GM18867 (cell line): ENCODE data around the gene GAS5.
"Not testable (repeated sequence)": the region's sequence is repeated elsewhere in the genome, so short reads cannot be mapped to it uniquely, and the experiment has no call there.

Source experiments
- ATAC-seq: cut with Tn5 transposase; IDR thresholded peaks from one replicate; pipeline ENCODE4 v1.9.1; 2021; ENCODE audit warnings: mild to moderate bottlenecking, moderate library complexity; ENCODE audit not compliant: unreplicated experiment

The GAS5 gene

DNA sequence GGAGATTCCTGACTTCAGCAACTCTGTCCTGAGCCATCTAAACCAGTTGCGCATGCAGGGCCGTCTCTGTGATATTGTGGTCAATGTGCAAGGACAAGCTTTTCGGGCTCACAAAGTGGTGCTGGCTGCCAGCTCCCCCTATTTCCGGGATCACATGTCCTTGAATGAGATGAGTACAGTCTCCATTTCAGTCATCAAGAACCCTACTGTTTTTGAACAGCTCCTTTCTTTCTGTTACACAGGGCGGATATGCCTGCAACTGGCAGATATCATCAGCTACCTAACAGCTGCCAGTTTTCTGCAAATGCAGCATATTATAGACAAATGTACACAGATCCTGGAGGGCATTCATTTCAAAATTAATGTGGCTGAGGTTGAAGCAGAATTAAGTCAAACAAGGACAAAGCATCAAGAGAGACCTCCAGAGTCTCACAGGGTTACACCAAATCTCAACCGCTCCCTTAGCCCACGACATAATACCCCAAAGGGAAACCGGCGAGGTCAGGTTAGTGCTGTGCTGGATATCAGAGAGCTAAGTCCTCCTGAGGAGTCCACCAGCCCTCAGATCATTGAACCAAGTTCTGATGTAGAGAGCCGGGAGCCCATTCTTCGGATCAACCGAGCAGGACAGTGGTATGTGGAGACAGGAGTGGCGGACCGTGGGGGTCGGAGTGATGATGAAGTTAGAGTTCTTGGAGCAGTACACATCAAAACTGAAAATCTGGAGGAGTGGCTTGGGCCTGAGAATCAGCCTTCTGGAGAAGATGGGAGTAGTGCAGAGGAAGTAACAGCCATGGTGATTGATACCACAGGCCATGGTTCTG is 2.7 kb upstream of the GAS5 start:
- ATAC-seq, result peak; percentile 23

DNA sequence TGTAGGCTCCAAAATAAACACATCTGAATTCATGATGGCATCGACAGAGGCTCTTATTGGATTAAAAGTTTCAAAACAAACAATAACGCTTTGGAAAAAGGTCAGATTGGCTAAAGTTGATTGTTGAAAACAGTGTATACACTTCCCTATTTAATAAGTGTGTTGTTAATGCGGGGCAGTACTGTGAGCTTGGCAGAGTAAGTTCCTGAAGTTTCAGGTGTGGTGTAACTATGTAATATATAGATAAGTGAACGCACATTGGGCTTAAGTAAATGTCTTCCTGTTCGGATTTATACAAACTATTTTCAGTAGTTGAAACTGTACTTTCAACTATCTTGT is 1.2 kb upstream of the GAS5 start:
- no peak for ATAC-seq

DNA sequence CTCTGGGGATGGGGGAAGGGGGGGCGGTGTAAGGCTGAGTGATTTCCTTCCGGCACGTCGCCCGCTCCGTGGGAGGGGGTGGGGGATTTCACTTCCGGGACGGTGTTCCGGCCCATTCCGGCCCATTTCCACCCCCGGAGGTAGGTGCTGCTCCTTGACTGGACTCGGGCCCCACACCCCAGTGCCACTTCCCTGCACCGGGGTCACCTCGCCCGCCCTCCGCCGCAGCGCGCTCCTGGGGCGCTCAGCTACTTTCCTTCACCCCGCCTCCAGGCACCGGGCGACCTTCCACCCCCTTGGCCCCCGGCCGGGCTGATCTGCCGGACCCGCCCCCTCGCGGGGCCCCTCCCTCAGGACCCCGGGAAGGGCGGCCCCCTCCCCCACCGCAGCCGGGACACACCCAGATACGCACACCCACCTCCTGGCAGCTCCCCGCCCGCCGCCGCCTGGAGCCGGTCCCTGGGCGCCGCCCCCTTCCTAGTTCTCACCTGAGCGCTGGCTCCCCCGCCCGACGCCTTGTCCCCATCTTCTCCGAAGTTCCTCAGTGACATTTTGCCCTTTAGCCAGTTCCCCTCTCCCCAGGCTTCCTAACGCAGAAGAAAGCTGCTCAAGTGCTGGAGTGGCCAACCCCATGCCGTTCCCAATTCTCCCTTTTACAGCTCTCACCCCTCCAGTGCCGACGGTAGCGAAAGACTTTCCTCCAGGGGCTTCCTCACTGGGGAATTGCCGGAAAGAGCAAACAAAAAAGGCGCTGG is 654 bp upstream of the GAS5 start, which contains the start of gene ZBTB37:
Gene ZBTB37, plus strand, starts transcription at position 115 of the 755 bp plus-strand sequence. CDS start 1,846 bp downstream, outside the sequence.
- ATAC-seq, result peak; percentile 60

DNA sequence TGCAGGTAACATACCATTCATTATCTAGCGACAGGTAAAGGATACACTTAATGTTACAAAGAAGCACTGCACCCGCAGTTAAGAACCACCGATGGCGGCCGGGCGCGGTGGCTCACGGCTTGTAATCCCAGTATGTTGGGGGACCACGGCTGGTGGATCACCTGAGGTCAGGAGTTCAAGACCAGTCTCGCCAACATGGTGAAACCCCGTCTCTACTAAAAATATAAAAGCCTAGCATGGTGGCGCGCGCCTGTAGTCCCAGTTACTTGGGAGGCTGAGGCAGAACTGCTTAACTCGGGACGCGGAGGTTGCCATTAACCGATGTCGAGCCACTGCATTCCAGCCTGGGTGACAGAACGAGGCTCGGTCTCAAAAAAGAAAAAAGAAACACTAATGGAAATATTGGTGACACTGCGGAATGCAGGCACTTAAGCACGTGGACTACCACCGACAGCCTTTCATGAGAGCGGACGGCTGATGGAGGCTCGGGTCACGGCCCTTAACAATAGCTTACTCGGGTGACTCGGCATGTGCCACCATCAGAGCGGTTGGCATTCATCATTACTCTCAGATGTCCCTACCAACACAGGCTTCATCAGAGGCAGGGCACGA is 542 bp downstream of the GAS5 start:
- ATAC-seq, result no peak

DNA sequence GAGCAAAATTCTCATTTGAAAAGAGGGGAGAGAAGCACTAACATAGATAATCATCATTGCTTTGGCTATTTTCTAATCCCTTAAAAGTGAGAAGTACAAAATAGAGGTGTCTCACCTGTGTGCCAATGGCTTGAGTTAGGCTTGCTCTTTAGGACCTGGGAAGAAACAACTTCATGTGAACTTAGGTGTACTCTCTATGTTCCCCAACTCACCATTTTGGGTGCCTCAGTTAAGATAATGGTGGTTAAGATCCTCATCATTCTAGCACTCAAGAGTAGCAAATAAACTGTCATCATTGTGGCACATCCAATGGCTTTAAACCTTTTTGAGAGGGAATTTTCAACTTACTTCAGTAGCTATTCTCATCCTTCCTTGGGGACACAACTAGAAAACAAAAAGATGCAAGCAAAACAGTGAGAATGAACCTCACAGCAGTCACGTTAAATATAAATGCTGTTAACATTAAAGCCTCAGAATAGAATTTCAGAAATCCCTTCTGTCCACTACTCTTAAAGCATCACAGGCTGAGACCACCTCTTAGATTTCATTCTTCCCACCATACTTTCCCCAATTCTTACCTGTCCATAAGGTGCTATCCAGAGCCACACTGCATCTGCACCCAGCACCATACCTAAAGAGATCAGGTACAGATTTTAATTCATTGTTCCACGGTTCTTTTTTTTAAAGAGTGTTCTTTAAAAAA is 1.2 kb downstream of the GAS5 start:
- no peak for ATAC-seq

DNA sequence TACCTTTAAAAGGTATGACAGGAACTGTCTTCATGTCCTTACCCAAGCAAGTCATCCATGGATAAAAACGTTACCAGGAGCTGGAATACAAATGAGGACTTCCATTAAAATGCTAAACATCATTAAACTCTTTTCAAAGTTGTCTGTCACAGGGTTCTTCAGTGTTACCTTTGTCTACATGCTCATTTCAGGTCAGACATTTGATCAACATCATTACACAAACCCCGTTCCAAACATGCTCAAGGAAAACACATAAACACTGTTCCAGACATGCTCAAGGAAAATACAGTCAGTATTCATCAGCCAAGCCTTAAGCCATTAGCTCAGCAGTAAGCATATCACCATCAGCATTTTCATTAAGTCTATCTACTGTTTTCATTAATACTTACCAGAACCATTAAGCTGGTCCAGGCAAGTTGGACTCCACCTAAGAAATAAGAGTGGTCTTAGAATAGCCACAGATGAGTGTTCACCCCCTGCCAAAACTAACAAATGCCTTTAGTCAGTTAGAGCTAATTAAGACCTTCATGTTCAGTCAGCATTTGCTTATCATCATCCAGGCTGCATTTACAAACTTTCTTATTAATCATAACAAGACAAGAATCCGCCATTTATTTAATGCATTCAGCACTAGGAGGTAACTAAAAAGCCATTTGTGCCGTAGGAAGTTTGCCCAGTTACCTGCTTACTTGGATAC is 2.2 kb downstream of the GAS5 start:
- no peak for ATAC-seq

DNA sequence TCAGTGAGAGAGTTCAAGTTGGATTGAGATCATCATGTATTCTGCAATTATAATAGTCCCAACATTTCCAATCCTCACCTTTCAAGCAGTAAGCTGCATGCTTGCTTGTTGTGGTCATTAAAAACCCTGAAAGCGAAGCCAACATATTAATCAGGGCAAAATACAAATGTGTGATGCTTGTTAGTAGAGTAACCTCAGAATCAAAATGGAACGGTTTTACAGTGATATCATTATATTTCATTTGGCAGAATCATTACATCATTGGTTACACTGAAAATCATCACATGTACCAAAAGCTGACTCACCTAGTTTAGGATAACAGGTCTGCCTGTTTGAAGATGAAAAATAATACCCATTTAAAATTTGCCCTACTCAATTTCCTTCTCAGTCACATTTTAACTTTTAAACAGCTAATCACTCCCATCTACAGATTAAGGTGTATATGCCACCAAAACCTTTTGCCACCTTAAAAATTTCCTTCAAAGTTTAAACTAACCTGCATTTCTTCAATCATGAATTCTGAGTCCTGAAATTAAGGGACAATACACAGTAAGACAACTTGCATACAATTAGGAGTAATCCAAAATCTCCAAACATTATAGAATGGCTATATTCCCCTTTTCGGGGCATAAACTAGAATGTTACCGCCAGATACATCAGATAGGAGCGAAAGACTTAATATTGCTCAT is 3.5 kb downstream of the GAS5 start:
- no peak for ATAC-seq

DNA sequence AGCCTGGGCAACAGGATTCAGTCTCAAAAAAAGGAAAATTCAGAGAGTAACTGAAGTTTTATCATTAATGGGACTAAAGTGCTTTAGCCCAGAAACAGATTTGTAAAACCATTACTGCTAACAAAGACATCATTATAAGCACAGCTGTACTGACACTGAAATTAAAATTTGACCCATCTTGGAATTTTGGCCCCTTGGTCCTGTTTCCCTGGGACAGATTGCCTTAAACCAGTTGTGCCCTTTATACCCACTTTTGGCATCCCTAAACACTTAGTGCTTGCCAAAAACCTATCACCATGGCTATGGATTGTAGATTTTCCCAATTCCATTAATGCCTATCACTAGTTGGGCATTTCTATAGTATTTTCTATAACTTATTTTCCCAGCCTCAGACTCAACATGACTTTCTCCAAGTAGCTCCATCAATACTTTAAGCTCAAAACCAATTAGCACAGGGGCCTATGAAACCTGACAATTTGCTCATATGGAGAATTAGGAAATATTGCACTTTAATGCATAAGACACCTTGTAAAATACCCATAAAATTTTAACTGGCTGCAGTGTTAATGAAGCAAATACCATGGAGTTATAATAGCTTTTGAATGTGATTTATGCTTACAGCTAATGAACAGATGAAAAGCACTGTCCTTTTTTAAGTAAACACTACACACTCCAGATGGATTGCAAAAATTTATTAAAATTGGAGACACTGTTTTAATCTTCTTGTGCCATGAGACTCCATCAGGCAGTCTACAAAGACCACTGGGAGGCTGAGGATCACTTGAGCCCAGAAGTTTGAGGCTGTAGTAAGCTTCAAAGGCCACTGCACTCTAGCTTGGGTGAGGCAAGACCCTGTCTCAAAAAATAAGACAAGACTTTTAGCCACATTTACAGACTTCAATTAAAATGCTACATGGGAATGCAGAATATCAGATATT is 4.3 kb downstream of the GAS5 start:
- ATAC-seq, result no peak

DNA sequence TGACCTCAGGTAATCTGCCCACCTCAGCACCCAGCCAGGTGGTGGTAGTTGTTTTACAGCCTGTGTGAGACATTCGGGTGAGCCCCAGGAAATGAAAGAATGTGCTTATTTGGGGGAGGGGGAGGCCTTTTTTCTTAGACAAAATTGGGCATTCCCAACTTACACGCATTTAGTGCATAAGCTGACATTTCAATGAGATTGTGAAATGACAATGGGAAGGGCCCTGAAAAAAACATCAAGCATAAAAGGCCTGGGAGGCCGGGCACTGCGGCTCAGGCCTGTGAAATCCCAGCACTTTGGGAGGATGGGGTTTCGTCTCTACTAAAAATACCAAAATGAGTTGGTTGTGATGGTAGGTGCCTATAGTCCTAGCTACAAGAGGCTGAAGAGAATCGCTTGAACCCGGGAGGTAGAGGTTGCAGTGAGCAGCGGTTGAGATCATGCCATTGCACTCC is 5.0 kb downstream of the GAS5 start:
- no peak for ATAC-seq

DNA sequence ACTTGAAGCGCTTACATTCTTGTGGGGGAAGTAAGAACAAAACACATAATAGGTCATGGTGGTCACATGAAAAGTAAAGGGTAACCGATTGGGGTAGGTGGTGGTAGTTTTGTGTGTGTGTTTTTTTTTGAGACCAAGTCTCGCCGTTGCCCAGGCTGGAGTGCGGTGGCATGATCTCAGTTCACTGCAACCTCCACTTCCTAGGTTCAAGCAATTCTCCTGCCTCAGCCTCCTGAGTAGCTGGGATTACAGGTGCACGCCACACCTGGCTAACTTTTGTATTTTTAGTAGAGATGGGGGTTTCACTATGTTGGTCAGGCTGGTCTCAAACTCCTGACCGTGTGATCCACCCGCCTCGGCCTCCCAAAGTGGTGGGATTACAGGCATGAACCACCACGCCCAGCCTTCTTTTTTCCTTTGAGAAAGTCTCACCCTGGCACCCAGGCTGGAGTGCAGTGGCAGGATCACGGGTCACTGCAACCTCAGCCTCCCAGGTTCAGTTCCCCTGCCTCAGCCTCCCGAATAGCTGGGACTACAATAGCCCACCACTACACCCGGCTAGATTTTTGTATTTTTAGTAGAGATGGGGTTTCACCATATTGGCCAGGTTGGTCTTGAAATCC is 5.5 kb downstream of the GAS5 start:
- ATAC-seq, result not testable (repeated sequence)

DNA sequence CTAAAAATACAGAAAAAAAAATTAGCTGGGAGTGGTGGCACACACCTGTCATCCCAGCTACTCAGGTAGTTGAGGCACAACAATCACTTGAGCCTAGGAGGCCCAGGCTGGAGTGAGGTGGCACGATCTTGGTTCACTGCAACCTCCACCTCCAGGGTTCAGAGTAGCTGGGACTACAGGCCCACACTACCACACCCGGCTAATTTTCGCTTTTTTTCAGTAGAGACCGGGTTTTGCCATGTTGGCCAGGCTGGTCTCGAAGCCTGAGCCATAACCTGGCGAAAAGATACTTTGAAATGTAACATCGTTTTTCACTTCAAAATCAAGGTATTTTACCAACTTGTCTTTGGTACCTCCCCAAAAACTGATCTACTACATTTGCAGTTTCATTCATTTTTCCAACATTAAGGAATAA is 6.1 kb downstream of the GAS5 start:
- ATAC-seq, result no peak

DNA sequence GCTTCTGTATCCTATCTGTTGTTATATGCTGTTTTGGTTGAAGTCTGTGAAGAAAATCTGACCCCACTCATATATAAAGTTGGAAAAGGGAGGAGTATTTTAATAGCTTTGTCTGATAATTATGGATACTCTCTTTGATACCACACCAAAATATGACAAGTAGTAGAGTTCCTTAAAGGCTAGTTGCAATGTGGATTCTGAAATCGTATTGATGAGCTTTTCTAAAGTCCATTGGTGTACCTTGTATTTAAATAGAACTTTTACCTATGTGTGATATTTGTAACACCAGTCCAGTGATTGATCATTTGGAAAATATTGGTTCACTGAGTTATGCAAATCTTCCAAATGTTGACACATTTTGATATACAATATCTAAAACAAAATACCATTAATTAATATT is 7.7 kb downstream of the GAS5 start:
- ATAC-seq, result no peak

DNA sequence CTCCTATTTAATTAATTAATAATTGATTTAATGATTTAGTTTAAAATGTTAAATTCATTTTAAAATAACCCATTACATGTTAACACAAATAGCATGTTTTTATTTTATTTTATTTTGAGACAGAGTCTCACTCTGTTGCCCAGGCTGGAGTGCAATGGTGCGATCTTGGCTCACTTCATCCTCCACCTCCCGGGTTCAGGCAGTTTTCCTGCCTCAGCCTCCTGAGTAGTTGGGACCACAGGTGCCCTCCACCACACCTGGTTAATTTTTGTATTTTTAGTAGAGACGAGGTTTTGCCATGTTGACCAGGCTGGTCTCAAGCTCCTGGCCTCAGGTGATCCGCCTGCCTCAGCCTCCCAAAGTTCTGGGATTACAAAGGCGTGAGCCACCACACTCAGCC is 8.2 kb downstream of the GAS5 start:
- not testable (repeated sequence) for ATAC-seq

DNA sequence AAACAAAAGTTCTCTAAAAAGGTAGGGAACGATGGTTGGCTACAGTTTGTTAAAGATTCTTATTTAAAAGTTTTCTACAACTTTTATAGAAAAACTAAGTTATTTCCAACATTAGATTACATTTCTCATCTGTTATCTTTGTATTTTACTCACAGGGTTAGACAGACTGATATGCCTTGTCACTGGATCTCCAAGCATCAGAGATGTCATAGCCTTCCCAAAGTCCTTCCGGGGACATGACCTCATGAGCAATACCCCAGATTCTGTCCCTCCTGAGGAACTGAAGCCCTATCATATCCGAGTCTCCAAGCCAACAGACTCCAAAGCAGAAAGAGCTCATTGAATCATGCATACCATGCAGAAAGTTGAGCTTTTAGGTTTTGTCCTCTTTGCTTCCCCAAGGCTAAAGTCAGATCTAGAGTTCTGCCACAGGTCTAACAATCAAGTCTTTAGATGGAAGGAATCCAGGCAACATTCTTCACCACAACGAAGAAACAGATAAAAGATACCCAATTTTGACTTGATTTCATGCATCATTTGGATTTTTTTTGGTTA is 10.3 kb downstream of the GAS5 start:
- no peak for ATAC-seq

DNA sequence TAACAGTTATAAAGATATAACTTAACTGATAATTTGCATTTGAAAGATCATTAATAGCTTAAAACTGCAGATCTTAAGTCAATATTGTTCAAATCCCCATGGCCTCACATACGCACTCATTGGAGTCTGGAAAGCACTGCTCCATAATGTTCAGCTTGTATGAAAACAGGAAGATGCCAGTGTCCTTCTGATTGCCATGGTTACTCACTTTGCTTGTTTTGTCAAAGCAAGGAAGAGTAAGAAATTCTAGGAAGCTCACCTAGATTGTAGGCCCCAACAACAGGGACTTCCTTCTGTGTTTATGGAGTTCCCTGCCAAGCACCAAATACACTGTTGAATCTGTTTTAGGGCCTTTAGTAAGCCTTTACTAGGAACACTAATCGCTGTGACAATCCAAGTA is 10.9 kb downstream of the GAS5 start:
- no peak for ATAC-seq

DNA sequence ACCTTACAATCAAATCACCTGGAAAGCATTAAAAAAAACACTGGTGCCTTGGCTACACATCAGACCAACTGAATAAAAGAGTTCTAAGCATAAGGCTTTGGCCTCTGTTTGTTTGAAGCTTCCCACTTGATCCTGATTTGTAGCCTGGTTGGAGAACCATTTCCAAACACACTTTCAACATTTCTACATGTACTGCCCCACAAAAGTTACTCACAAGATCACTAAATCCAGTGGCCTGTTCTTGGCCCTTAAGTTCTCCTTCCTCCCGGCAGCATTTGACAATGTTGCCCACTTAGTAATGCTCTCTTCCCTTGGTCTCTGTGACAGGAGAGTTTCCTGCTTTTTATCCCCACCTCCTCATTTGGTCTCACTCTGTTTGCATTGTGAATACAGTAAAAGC is 11.8 kb downstream of the GAS5 start:
- ATAC-seq, result no peak

DNA sequence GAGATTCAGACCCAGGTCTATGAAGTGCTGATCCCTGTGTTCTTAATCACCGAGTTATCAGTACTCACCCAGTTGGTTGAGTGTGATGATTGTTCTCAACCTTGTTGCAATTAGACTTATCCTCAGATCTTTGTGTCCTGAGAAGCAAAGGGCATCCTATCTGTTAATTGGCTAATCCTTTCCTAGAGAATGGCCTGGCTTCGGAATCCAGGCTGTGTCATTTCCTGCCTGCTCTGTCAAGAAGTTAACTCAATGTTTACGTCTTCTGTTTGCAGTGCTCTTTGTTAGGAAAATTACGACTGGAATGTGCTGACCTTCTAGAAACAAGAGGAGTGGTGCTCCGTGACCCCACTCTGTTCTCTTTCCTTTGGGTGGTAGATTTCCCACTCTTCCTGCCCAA is 14.7 kb downstream of the GAS5 start:
- no peak for ATAC-seq

DNA sequence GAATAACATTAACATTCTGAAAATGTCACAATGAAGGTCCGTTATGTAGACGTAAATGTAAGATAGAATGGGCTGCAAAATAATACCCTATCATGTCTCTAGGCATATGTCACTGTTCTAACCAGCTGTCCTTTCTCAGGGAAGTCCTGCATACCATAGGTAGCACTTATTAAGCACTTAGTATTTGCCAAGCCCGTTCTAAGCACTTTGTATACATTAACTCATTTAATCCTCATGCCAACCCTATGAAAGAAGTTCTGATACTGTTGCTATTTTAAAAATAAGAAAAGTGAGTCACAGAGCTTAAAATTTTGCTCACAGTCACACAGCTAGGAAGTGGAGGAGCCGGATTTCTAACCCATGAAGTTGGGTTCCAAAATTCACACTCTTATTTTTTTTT is 15.7 kb downstream of the GAS5 start:
- ATAC-seq, result no peak
